Naive thymus-derived CD4-positive, alpha-beta T cell (primary cell): ENCODE data around the gene FOSL2. TPM values are rescaled to one million over a fixed set of nuclear protein-coding genes. Genes with fewer than 3 reads are reported as not detected.

Experiments
- ATAC-seq: fragments of 150-1000 bp; cut with Tn5 transposase; 2 replicates; pipeline ENCODE4 v1.10.0; 2021; ENCODE audit warnings: mild to moderate bottlenecking, moderate library complexity
- CTCF ChIA-PET: fragments of 350-600 bp; sonication (Branson Sonifier 250); formaldehyde crosslinking; loops from one replicate; lab custom pipeline; 2021; ENCODE audit warnings: antibody characterized with exemption; lab: Charles Lee
- POLR2A ChIA-PET: fragments of 350-600 bp; sonication (Branson Sonifier 250); formaldehyde crosslinking; loops from one replicate; lab custom pipeline; 2021; ENCODE audit warnings: antibody characterized with exemption, inconsistent platforms; lab: Charles Lee
- DNase-seq, 9 donors: peaks; one replicate each; pipeline versions ENCODE4 v3.0.0 to v3.0.0-alpha.2; 2020 to 2022; ENCODE audit warnings: mixed read lengths in 1 of 9
- H3K27ac ChIP-seq: one replicate; pipeline ENCODE4 v1.7.0; 2013; ENCODE audit warnings: mild to moderate bottlenecking, low read depth, low read length, moderate library complexity
- H3K27me3 ChIP-seq, 2 donors: one replicate each; pipeline ENCODE4 v1.7.0; 2013; ENCODE audit warnings: low read length in 2 of 2, mild to moderate bottlenecking in 2 of 2, moderate library complexity in 2 of 2; ENCODE audit not compliant: control insufficient read depth in 2 of 2, insufficient read depth in 2 of 2
- H3K36me3 ChIP-seq, 3 experiments: 1 replicate in 2 of 3; 2 replicates in 1 of 3; pipeline ENCODE4 v1.7.0; 2013; ENCODE audit warnings: low read length in 3 of 3, mild to moderate bottlenecking in 3 of 3, moderate library complexity in 1 of 3; ENCODE audit not compliant: insufficient read depth in 3 of 3, control insufficient read depth in 2 of 3
- H3K4me1 ChIP-seq, 2 donors: one replicate each; pipeline ENCODE4 v1.7.0; 2013; ENCODE audit warnings: low read length in 2 of 2, mild to moderate bottlenecking in 2 of 2, moderate library complexity in 1 of 2; ENCODE audit not compliant: control insufficient read depth in 2 of 2, insufficient read depth in 2 of 2
- H3K4me3 ChIP-seq: 2 replicates; pipeline ENCODE4 v1.7.0; 2013; ENCODE audit warnings: mild to moderate bottlenecking, low read length
- H3K9me3 ChIP-seq, 3 experiments: 1 replicate in 2 of 3; 2 replicates in 1 of 3; pipeline ENCODE4 v1.7.0; 2013; ENCODE audit warnings: low read length in 3 of 3; ENCODE audit not compliant: control insufficient read depth in 2 of 3
- H3K27ac Mint-ChIP-seq, 9 donors: one replicate each; pipeline ENCODE4 v1.8.0; 2020 to 2022; ENCODE audit warnings: mixed read lengths in 9 of 9, mild to moderate bottlenecking in 8 of 9, moderate library complexity in 5 of 9, inconsistent platforms in 2 of 9
- H3K27me3 Mint-ChIP-seq, 5 donors: one replicate each; pipeline ENCODE4 v1.8.0; 2021 to 2022; ENCODE audit warnings: mixed read lengths in 5 of 5, mild to moderate bottlenecking in 1 of 5
- H3K36me3 Mint-ChIP-seq, 5 donors: one replicate each; pipeline ENCODE4 v1.8.0; 2020 to 2022; ENCODE audit warnings: mixed read lengths in 5 of 5, mild to moderate bottlenecking in 3 of 5, inconsistent platforms in 1 of 5
- H3K4me1 Mint-ChIP-seq, 7 donors: one replicate each; pipeline ENCODE4 v1.8.0; 2020 to 2022; ENCODE audit warnings: mixed read lengths in 7 of 7, mild to moderate bottlenecking in 3 of 7, inconsistent platforms in 1 of 7
- H3K4me3 Mint-ChIP-seq, 10 donors: one replicate each; pipeline ENCODE4 v1.8.0; 2020 to 2022; ENCODE audit warnings: mild to moderate bottlenecking in 10 of 10, mixed read lengths in 10 of 10, moderate library complexity in 6 of 10, inconsistent platforms in 2 of 10
- H3K9me3 Mint-ChIP-seq, 11 donors: one replicate each; pipeline ENCODE4 v1.8.0; 2020 to 2022; ENCODE audit warnings: mixed read lengths in 11 of 11, mild to moderate bottlenecking in 4 of 11, inconsistent platforms in 1 of 11, moderate library complexity in 1 of 11
- intact Hi-C, 2 donors: fragments of 100-400 bp; cut with micrococcal nuclease; formaldehyde crosslinking; loops; one replicate each; pipeline ENCODE4 v1.15.1; 2023
- polyA plus RNA-seq, 2 donors: library from polyadenylated mRNA; unstranded; fragments of 300-500 nt; fragmentation: Illumina TruSeq; gene quantifications; one replicate each; pipeline ENCODE4 v1.2.3, GENCODE V29; 2021
- total RNA-seq, 6 experiments: library from RNA in 5 of 6; stranded (reverse) in 5 of 6; gene quantifications; 1 replicate in 5 of 6; 2 replicates in 1 of 6; pipeline ENCODE4 v1.2.3 and lab custom pipeline; 2021 to 2026

The FOSL2 gene
- total and polyA plus RNA-seq, 7 experiments from 2014 or later, result 0.25 to 251 (median 1.3) TPM

GRCh38 chr2:28461056-28461455 lies 68.4 kb downstream of the FOSL2 start:
- peaks cover 0 to 26% (median 9%) of the 10 kb centered on the region in 11 donors for H3K9me3 Mint-ChIP-seq
- ATAC-seq (no peak), DNase-seq (no peak)
- Histone ChIP-seq H3K27me3 (no peaks in the 10 kb centered on the region), H3K4me3 (no peak overlapping the region), H3K36me3 (no peaks in the 10 kb centered on the region), H3K27ac (no peak overlapping the region), H3K4me1 (no peaks in the 10 kb centered on the region), H3K9me3 (no peaks in the 10 kb centered on the region)
- intact Hi-C loops, result no loop called here
- ChIA-PET POLR2A (no interaction called here), CTCF (interaction anchor here (0.8 to 1.0 kb wide), 2 partner anchors 8 to 758 kb away, joined by 4 to 6 read pairs; no protein-coding TSS in a partner anchor)
- H3K27ac Mint-ChIP-seq, result no peak overlapping the region
- H3K4me3 Mint-ChIP-seq, result no peak overlapping the region
- H3K27me3 Mint-ChIP-seq, result peaks cover 0 to 12% (median 5%) of the 10 kb centered on the region in 5 donors
- H3K4me1 Mint-ChIP-seq, result peaks cover 0 to 24% (median 0%) of the 10 kb centered on the region in 7 donors
- peaks cover 0 to 15% (median 5%) of the 10 kb centered on the region in 5 donors for H3K36me3 Mint-ChIP-seq

- Mint-ChIP-seq H3K4me3 (no peak overlapping the region), H3K9me3 (peaks cover 0 to 26% (median 9%) of the 10 kb centered on the region in 11 donors), H3K27me3 (peaks cover 0 to 12% (median 5%) of the 10 kb centered on the region in 5 donors), H3K27ac (no peak overlapping the region), H3K4me1 (peaks cover 0 to 31% (median 0%) of the 10 kb centered on the region in 7 donors), H3K36me3 (peaks cover 0 to 15% (median 5%) of the 10 kb centered on the region in 5 donors)
- H3K36me3 ChIP-seq, result no peaks in the 10 kb centered on the region
- H3K4me1 ChIP-seq, result no peaks in the 10 kb centered on the region
- ChIA-PET CTCF (interaction anchor here (0.7 kb wide), 1 partner anchor 794 kb away, joined by 7 read pairs; no protein-coding TSS in a partner anchor), POLR2A (no interaction called here)
- intact Hi-C loops, result no loop called here
- no peaks in the 10 kb centered on the region for H3K9me3 ChIP-seq
- ATAC-seq, result no peak
- no peak for DNase-seq
- no peak overlapping the region for H3K4me3 ChIP-seq
- H3K27me3 ChIP-seq, result no peaks in the 10 kb centered on the region
- no peak overlapping the region for H3K27ac ChIP-seq
These were observed 69.5 kb downstream of the FOSL2 start for GRCh38 chr2:28462122-28462521.

GRCh38 chr2:28463211-28463816 lies 70.7 kb downstream of the FOSL2 start:
- Mint-ChIP-seq H3K27me3 (peaks cover 0 to 14% (median 5%) of the 10 kb centered on the region in 5 donors), H3K9me3 (peaks cover 0 to 26% (median 9%) of the 10 kb centered on the region in 11 donors), H3K4me3 (no peak overlapping the region), H3K27ac (no peak overlapping the region), H3K36me3 (peaks cover 0 to 15% (median 5%) of the 10 kb centered on the region in 5 donors), H3K4me1 (peaks cover 0 to 31% (median 0%) of the 10 kb centered on the region in 7 donors)
- no peak for ATAC-seq
- intact Hi-C loops, result no loop called here
- CTCF ChIA-PET, result no interaction called here
- H3K27me3 ChIP-seq, result no peaks in the 10 kb centered on the region
- H3K36me3 ChIP-seq, result no peaks in the 10 kb centered on the region
- no peak overlapping the region for H3K27ac ChIP-seq
- no peak for DNase-seq
- H3K4me3 ChIP-seq, result no peak overlapping the region
- H3K9me3 ChIP-seq, result no peaks in the 10 kb centered on the region
- POLR2A ChIA-PET, result no interaction called here
- no peaks in the 10 kb centered on the region for H3K4me1 ChIP-seq

GRCh38 chr2:28463893-28464292 lies 71.2 kb downstream of the FOSL2 start:
- Histone ChIP-seq H3K4me1 (no peaks in the 10 kb centered on the region), H3K27me3 (no peaks in the 10 kb centered on the region), H3K4me3 (no peak overlapping the region), H3K9me3 (no peaks in the 10 kb centered on the region), H3K27ac (no peak overlapping the region), H3K36me3 (no peaks in the 10 kb centered on the region)
- Mint-ChIP-seq H3K27me3 (peaks cover 0 to 14% (median 5%) of the 10 kb centered on the region in 5 donors), H3K4me1 (peaks cover 0 to 32% (median 0%) of the 10 kb centered on the region in 7 donors), H3K27ac (no peak overlapping the region), H3K4me3 (no peak overlapping the region), H3K9me3 (peaks cover 0 to 26% (median 9%) of the 10 kb centered on the region in 11 donors), H3K36me3 (peaks cover 0 to 15% (median 5%) of the 10 kb centered on the region in 5 donors)
- CTCF ChIA-PET, result no interaction called here
- DNase-seq (no peak), ATAC-seq (peak; percentile 72)
- intact Hi-C loops, result no loop called here
- POLR2A ChIA-PET, result no interaction called here

GRCh38 chr2:28465148-28465885 lies 72.7 kb downstream of the FOSL2 start:
- Histone ChIP-seq H3K27ac (no peak overlapping the region), H3K36me3 (no peaks in the 10 kb centered on the region), H3K4me3 (no peak overlapping the region), H3K9me3 (no peaks in the 10 kb centered on the region), H3K4me1 (peaks cover 0 to 3% of the 10 kb centered on the region in 2 donors), H3K27me3 (no peaks in the 10 kb centered on the region)
- DNase-seq (no peak), ATAC-seq (peak; percentile 48)
- Mint-ChIP-seq H3K4me1 (peaks cover 11 to 42% (median 12%) of the 10 kb centered on the region in 7 donors), H3K27me3 (peaks cover 0 to 14% (median 5%) of the 10 kb centered on the region in 5 donors), H3K36me3 (peaks cover 0 to 15% (median 5%) of the 10 kb centered on the region in 5 donors), H3K4me3 (peak overlapping the region in 1 of 10 donors; percentile 37), H3K27ac (peak overlapping the region in 1 of 9 donors; percentile 24), H3K9me3 (peaks cover 0 to 26% (median 9%) of the 10 kb centered on the region in 11 donors)
- CTCF ChIA-PET, result no interaction called here
- intact Hi-C loops, result no loop called here
- POLR2A ChIA-PET, result interaction anchor here (0.5 kb wide), 1 partner anchor 18 kb away, joined by 3 read pairs; no protein-coding TSS in a partner anchor
